HUES6 (cell line): ENCODE data around the gene TTC9B.

ENCODE experiments used
- H3K27ac ChIP-seq: 2 replicates; pipeline ENCODE4 v1.7.0; 2013; ENCODE audit warnings: low read depth, mild to moderate bottlenecking, low read length, inconsistent platforms
- H3K27me3 ChIP-seq: 2 replicates; pipeline ENCODE4 v1.6.1; 2013; ENCODE audit warnings: low read length; ENCODE audit not compliant: control insufficient read depth, insufficient read depth
- H3K36me3 ChIP-seq: 2 replicates; pipeline ENCODE4 v1.6.1; 2013; ENCODE audit warnings: low read length; ENCODE audit not compliant: control insufficient read depth, insufficient read depth
- H3K4me1 ChIP-seq: 2 replicates; pipeline ENCODE4 v1.6.1; 2013; ENCODE audit warnings: low read length; ENCODE audit not compliant: control insufficient read depth, insufficient read depth
- H3K4me3 ChIP-seq: 2 replicates; pipeline ENCODE4 v1.5.1; 2013; ENCODE audit warnings: low read depth, low read length
- H3K9ac ChIP-seq: one replicate; pipeline ENCODE4 v1.6.1; 2013; ENCODE audit warnings: mild to moderate bottlenecking, low read length
- H3K9me3 ChIP-seq: 2 replicates; pipeline ENCODE4 v1.6.1; 2013; ENCODE audit warnings: low read depth, low read length; ENCODE audit not compliant: control insufficient read depth, insufficient read depth

Gene TTC9B

GRCh38 chr19:40257096-40257517, 38.9 kb upstream of the TTC9B start:
- peaks cover 44% of the 10 kb centered on the region for H3K36me3 ChIP-seq
- H3K9ac ChIP-seq: no peak overlapping the region
- H3K4me1 ChIP-seq: peaks cover 16% of the 10 kb centered on the region

GRCh38 chr19:40256512-40256911, 38.3 kb upstream of the TTC9B start:
- H3K9ac ChIP-seq: no peak overlapping the region
- H3K4me3 ChIP-seq: no peak overlapping the region
- H3K9me3 ChIP-seq: no peaks in the 10 kb centered on the region
- peaks cover 17% of the 10 kb centered on the region for H3K4me1 ChIP-seq
- no peak overlapping the region for H3K27ac ChIP-seq
- peaks cover 49% of the 10 kb centered on the region for H3K36me3 ChIP-seq
- no peaks in the 10 kb centered on the region for H3K27me3 ChIP-seq

More at GRCh38 chr19:40257096-40257517, 38.9 kb upstream of the TTC9B start:
- H3K9me3 ChIP-seq: no peaks in the 10 kb centered on the region
- H3K4me3 ChIP-seq: no peak overlapping the region
- H3K27me3 ChIP-seq: no peaks in the 10 kb centered on the region
- no peak overlapping the region for H3K27ac ChIP-seq

GRCh38 chr19:40255619-40256166, 37.5 kb upstream of the TTC9B start:
- Histone ChIP-seq H3K4me1 (peaks cover 17% of the 10 kb centered on the region), H3K4me3 (no peak overlapping the region), H3K9me3 (no peaks in the 10 kb centered on the region), H3K27me3 (no peaks in the 10 kb centered on the region), H3K36me3 (peaks cover 51% of the 10 kb centered on the region), H3K9ac (no peak overlapping the region), H3K27ac (no peak overlapping the region)

- H3K9ac ChIP-seq: no peak overlapping the region
- peaks cover 56% of the 10 kb centered on the region for H3K36me3 ChIP-seq
- no peaks in the 10 kb centered on the region for H3K27me3 ChIP-seq
- H3K9me3 ChIP-seq: no peaks in the 10 kb centered on the region
- no peak overlapping the region for H3K4me3 ChIP-seq
- no peak overlapping the region for H3K27ac ChIP-seq
- peaks cover 17% of the 10 kb centered on the region for H3K4me1 ChIP-seq
These were observed 36.7 kb upstream of the TTC9B start for GRCh38 chr19:40254714-40255418.

- H3K27me3 ChIP-seq: no peaks in the 10 kb centered on the region
- H3K4me1 ChIP-seq: peaks cover 17% of the 10 kb centered on the region
- H3K27ac ChIP-seq: no peak overlapping the region; the same call in 1 of the 2 replicates
- no peaks in the 10 kb centered on the region for H3K9me3 ChIP-seq
- no peak overlapping the region for H3K9ac ChIP-seq
- H3K4me3 ChIP-seq: no peak overlapping the region
- H3K36me3 ChIP-seq: peaks cover 64% of the 10 kb centered on the region
These were observed 35.5 kb upstream of the TTC9B start for GRCh38 chr19:40253611-40254092.

- H3K27ac ChIP-seq: peak overlapping the region; percentile 4; the same call in 1 of the 2 replicates
- H3K9ac ChIP-seq: no peak overlapping the region
- H3K4me3 ChIP-seq: no peak overlapping the region
- H3K9me3 ChIP-seq: no peaks in the 10 kb centered on the region
- peaks cover 59% of the 10 kb centered on the region for H3K36me3 ChIP-seq
- no peaks in the 10 kb centered on the region for H3K27me3 ChIP-seq
- H3K4me1 ChIP-seq: peaks cover 17% of the 10 kb centered on the region
These were observed 34.2 kb upstream of the TTC9B start for GRCh38 chr19:40252395-40252794.

GRCh38 chr19:40251991-40252390, 33.8 kb upstream of the TTC9B start:
- peaks cover 55% of the 10 kb centered on the region for H3K36me3 ChIP-seq
- H3K4me1 ChIP-seq: peaks cover 17% of the 10 kb centered on the region
- no peak overlapping the region for H3K4me3 ChIP-seq
- no peak overlapping the region for H3K9ac ChIP-seq
- H3K27ac ChIP-seq: peak overlapping the region; percentile 31; the same call in 1 of the 2 replicates
- H3K27me3 ChIP-seq: no peaks in the 10 kb centered on the region
- no peaks in the 10 kb centered on the region for H3K9me3 ChIP-seq

GRCh38 chr19:40251244-40251643, 33.1 kb upstream of the TTC9B start:
- Histone ChIP-seq H3K4me1 (peaks cover 17% of the 10 kb centered on the region), H3K36me3 (peaks cover 48% of the 10 kb centered on the region), H3K27me3 (no peaks in the 10 kb centered on the region), H3K9me3 (no peaks in the 10 kb centered on the region), H3K4me3 (no peak overlapping the region), H3K9ac (no peak overlapping the region), H3K27ac (no peak overlapping the region)

- Histone ChIP-seq H3K9me3 (no peaks in the 10 kb centered on the region), H3K27me3 (no peaks in the 10 kb centered on the region)
These were observed 31.6 kb upstream of the TTC9B start for GRCh38 chr19:40249781-40250180.

GRCh38 chr19:40249201-40249600, 31.0 kb upstream of the TTC9B start:
- no peak overlapping the region for H3K9ac ChIP-seq
- peaks cover 23% of the 10 kb centered on the region for H3K4me1 ChIP-seq
- no peak overlapping the region for H3K27ac ChIP-seq
- H3K27me3 ChIP-seq: no peaks in the 10 kb centered on the region
- H3K4me3 ChIP-seq: no peak overlapping the region
- H3K36me3 ChIP-seq: peaks cover 30% of the 10 kb centered on the region
- H3K9me3 ChIP-seq: no peaks in the 10 kb centered on the region

More at GRCh38 chr19:40249781-40250180, 31.6 kb upstream of the TTC9B start:
- peaks cover 33% of the 10 kb centered on the region for H3K36me3 ChIP-seq
- peaks cover 20% of the 10 kb centered on the region for H3K4me1 ChIP-seq
- no peak overlapping the region for H3K9ac ChIP-seq
- H3K4me3 ChIP-seq: no peak overlapping the region
- H3K27ac ChIP-seq: no peak overlapping the region

GRCh38 chr19:40247735-40248262, 29.6 kb upstream of the TTC9B start:
- Histone ChIP-seq H3K9me3 (no peaks in the 10 kb centered on the region), H3K36me3 (peaks cover 23% of the 10 kb centered on the region), H3K9ac (no peak overlapping the region), H3K4me1 (peaks cover 14% of the 10 kb centered on the region), H3K4me3 (no peak overlapping the region), H3K27ac (no peak overlapping the region), H3K27me3 (no peaks in the 10 kb centered on the region)
